Fibroblast of lung (primary cell): ENCODE measurements around the gene AACS. TPM values are rescaled to one million over a fixed set of nuclear protein-coding genes. Genes with fewer than 3 reads are reported as not detected.

Source experiments
- DNase-seq, 2 donors: peaks; one replicate each; pipeline versions ENCODE4 v3.0.0 to v3.0.0-alpha.2; 2010; ENCODE audit warnings: low read depth in 2 of 2
- H2AFZ ChIP-seq: 2 replicates; pipeline ENCODE4 v1.5.1; 2012; ENCODE audit warnings: low read length, control low read depth, inconsistent platforms
- H3K27ac ChIP-seq: 2 replicates; pipeline ENCODE4 v1.5.1; 2011; ENCODE audit warnings: low read length, control low read depth; ENCODE audit not compliant: insufficient read depth
- H3K27me3 ChIP-seq: 2 replicates; pipeline ENCODE4 v1.5.1; 2011; ENCODE audit warnings: mild to moderate bottlenecking, low read length; ENCODE audit not compliant: control insufficient read depth, insufficient read depth
- H3K36me3 ChIP-seq: 2 replicates; pipeline ENCODE4 v1.5.1; 2011; ENCODE audit warnings: low read length; ENCODE audit not compliant: control insufficient read depth, insufficient read depth
- H3K4me1 ChIP-seq: 2 replicates; pipeline ENCODE4 v1.5.1; 2011; ENCODE audit warnings: low read length; ENCODE audit not compliant: control insufficient read depth, insufficient read depth; ENCODE audit errors: extremely low read depth
- H3K4me2 ChIP-seq: 2 replicates; pipeline ENCODE4 v1.5.1; 2011; ENCODE audit warnings: low read length, control low read depth; ENCODE audit not compliant: insufficient read depth; ENCODE audit errors: extremely low read depth
- H3K4me3 ChIP-seq, 4 experiments: fragments of 200-600 bp in 1 of 4; sonication (generic) in 1 of 4; replicated peaks in 1 of 4; 2 replicates each; pipeline ENCODE4 v1.5.1; 2011 to 2016; ENCODE audit warnings: low read length in 4 of 4, low read depth in 3 of 4, mild to moderate bottlenecking in 3 of 4, control low read depth in 2 of 4, inconsistent platforms in 1 of 4, mixed read lengths in 1 of 4; ENCODE audit not compliant: insufficient read depth in 1 of 4; ENCODE audit errors: control extremely low read depth in 1 of 4
- H3K79me2 ChIP-seq: 2 replicates; pipeline ENCODE4 v1.5.1; 2012; ENCODE audit warnings: mild to moderate bottlenecking, low read length, inconsistent platforms; ENCODE audit not compliant: control insufficient read depth, insufficient read depth
- H3K9ac ChIP-seq: 2 replicates; pipeline ENCODE4 v1.5.1; 2011; ENCODE audit warnings: mild to moderate bottlenecking, low read length, control low read depth; ENCODE audit not compliant: insufficient read depth
- H3K9me3 ChIP-seq: 2 replicates; pipeline ENCODE4 v1.5.1; 2012; ENCODE audit warnings: low read depth, low read length; ENCODE audit not compliant: control insufficient read depth, insufficient read depth
- H4K20me1 ChIP-seq: 2 replicates; pipeline ENCODE4 v1.5.1; 2011; ENCODE audit warnings: low read length; ENCODE audit not compliant: control insufficient read depth, insufficient read depth; ENCODE audit errors: extremely low read depth
- EZH2 ChIP-seq: IDR thresholded peaks from 2 replicates; pipeline ENCODE4 v1.5.1; 2012; ENCODE audit warnings: low read length, control low read depth, mild to moderate bottlenecking; ENCODE audit errors: missing control alignments
- polyA plus RNA-seq, 2 donors: library from polyadenylated mRNA; depleted of rRNA in 1 of 2; stranded (reverse) in 1 of 2; unstranded in 1 of 2; fragments of >200 nt; gene quantifications; 2 replicates each; pipeline ENCODE4 v1.2.1, GENCODE V29; 2011 to 2012; ENCODE audit warnings: missing spikeins in 1 of 2
- total RNA-seq: library from RNA; depleted of rRNA; stranded (reverse); fragments of >200 nt; gene quantifications from 2 replicates; pipeline ENCODE4 v1.2.1, GENCODE V29; 2014
- TF ChIP-seq, protein P1 (sequence below), 2 donors: IDR thresholded peaks in 1 of 2; conservative IDR thresholded peaks in 1 of 2; 1 replicate in 1 of 2; 2 replicates in 1 of 2; pipeline ENCODE4 v1.5.1; 2011 to 2012; ENCODE audit warnings: low read length in 2 of 2, control low read depth in 1 of 2, inconsistent platforms in 1 of 2, low read depth in 1 of 2, mild to moderate bottlenecking in 1 of 2

AACS gene
- total and polyA plus RNA-seq, 2 donors (not counting 1 experiment from before 2014, with no cell fraction given), result 24.7 to 31.5 TPM

DNA sequence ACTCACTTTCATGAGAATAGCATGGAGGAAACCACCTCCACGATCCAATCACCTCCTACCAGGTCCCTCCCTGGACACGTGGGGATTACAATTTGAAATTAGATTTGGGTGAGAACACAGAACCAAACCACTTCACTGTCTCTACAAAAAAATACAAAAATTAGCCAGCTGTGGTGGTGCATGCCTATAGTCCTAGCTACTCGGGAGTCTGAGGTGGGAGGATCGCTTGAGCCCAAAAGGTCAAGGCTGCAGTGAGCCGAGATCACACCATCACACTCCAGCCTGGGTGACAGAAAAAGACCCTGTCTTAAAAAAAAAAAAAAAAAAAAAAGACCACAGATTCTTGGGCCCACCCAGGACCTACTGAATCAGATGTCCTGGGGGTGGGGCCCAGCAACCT lies 43.5 kb upstream of the AACS start:
- Histone ChIP-seq H3K27ac (no peak overlapping the region), H3K4me3 (no peak overlapping the region), H3K9ac (no peak overlapping the region), H3K4me1 (no peaks in the 10 kb centered on the region), H4K20me1 (no peaks in the 10 kb centered on the region), H3K4me2 (no peak overlapping the region), H3K9me3 (no peaks in the 10 kb centered on the region), H2AFZ (no peak overlapping the region), H3K36me3 (no peaks in the 10 kb centered on the region), H3K79me2 (no peaks in the 10 kb centered on the region), H3K27me3 (no peaks in the 10 kb centered on the region)
- no peak for DNase-seq
- TF ChIP-seq, protein P1, sequence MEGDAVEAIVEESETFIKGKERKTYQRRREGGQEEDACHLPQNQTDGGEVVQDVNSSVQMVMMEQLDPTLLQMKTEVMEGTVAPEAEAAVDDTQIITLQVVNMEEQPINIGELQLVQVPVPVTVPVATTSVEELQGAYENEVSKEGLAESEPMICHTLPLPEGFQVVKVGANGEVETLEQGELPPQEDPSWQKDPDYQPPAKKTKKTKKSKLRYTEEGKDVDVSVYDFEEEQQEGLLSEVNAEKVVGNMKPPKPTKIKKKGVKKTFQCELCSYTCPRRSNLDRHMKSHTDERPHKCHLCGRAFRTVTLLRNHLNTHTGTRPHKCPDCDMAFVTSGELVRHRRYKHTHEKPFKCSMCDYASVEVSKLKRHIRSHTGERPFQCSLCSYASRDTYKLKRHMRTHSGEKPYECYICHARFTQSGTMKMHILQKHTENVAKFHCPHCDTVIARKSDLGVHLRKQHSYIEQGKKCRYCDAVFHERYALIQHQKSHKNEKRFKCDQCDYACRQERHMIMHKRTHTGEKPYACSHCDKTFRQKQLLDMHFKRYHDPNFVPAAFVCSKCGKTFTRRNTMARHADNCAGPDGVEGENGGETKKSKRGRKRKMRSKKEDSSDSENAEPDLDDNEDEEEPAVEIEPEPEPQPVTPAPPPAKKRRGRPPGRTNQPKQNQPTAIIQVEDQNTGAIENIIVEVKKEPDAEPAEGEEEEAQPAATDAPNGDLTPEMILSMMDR (conservative IDR thresholded peaks at IDR 0.05 in 1 of 2, IDR thresholded peaks at IDR 0.05 in 1 of 2; ENCODE audit: low read depth in 1 of 2, low read length in 2 of 2), result no peak
- TF ChIP-seq EZH2, result no peak

DNA sequence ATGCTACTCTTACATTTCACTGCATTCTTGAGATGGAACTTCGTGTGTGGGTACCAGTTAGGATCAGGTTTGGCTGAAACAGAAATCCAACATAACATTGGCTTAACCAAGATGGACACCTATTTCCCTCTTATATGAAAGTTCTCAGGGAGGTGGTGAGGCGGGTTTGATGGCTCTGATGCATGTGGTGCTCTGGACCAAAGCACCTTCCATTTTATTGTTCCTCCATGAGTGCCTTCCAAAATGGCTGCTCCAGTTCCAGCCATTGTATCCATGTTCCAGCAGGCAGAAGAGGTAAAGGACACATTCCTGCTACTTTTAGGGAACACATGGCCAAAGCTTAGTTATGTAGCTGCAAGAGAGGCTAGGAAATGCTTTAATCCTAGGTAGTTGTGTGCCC lies 42.2 kb upstream of the AACS start:
- TF ChIP-seq EZH2, result no peak
- Histone ChIP-seq H3K4me1 (no peaks in the 10 kb centered on the region), H3K79me2 (no peaks in the 10 kb centered on the region), H3K27me3 (no peaks in the 10 kb centered on the region), H3K4me3 (no peak overlapping the region), H3K9me3 (no peaks in the 10 kb centered on the region), H3K4me2 (no peak overlapping the region), H3K27ac (no peak overlapping the region), H3K36me3 (no peaks in the 10 kb centered on the region), H3K9ac (no peak overlapping the region), H4K20me1 (no peaks in the 10 kb centered on the region), H2AFZ (no peak overlapping the region)
- DNase-seq, result no peak

DNA sequence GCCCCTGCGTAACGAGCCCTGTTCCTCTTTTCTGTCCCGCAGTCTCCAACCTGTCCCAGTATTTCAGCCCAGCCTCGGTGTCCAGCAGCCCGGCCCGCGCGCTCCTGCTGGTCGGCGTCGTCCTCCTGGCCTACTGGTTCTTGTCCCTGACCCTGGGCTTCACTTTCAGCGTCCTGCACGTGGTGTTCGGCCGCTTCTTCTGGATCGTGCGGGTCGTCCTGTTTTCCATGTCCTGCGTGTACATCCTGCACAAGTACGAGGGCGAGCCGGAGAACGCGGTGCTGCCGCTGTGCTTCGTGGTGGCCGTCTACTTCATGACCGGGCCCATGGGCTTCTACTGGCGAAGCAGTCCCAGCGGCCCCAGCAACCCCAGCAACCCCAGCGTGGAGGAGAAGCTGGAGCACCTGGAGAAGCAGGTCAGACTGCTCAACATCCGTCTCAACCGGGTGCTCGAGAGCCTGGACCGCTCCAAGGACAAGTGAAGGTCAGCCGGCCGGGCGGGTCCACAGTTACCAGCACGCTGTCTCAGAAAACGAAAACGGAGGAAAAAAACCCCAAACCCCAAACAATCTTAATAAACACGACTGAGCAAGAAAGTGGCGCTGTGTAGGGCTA lies 40.2 kb upstream of the AACS start:
- no peak overlapping the region for H3K4me3 ChIP-seq
- no peak for TF ChIP-seq EZH2
- TF ChIP-seq, protein P1 (conservative IDR thresholded peaks at IDR 0.05 in 1 of 2, IDR thresholded peaks at IDR 0.05 in 1 of 2; ENCODE audit: low read depth in 1 of 2, low read length in 2 of 2), result no peak
- H3K27ac ChIP-seq, result no peak overlapping the region
- no peaks in the 10 kb centered on the region for H3K36me3 ChIP-seq
- H3K9ac ChIP-seq, result no peak overlapping the region
- no peak overlapping the region for H3K4me2 ChIP-seq
- no peaks in the 10 kb centered on the region for H3K9me3 ChIP-seq
- H4K20me1 ChIP-seq, result no peaks in the 10 kb centered on the region
- no peak for DNase-seq
- H3K79me2 ChIP-seq, result no peaks in the 10 kb centered on the region
- no peaks in the 10 kb centered on the region for H3K4me1 ChIP-seq
- no peak overlapping the region for H2AFZ ChIP-seq
- no peaks in the 10 kb centered on the region for H3K27me3 ChIP-seq
